GM19023 (cell line): Measurements from ENCODE around the gene DCBLD1.
"Not testable (repeated sequence)": the region's sequence is repeated elsewhere in the genome, so short reads cannot be mapped to it uniquely, and the experiment has no call there.

Source experiments
- ATAC-seq: cut with Tn5 transposase; IDR thresholded peaks from one replicate; pipeline ENCODE4 v1.9.1; 2021; ENCODE audit warnings: mild to moderate bottlenecking, moderate library complexity; ENCODE audit not compliant: unreplicated experiment

DCBLD1 gene

DNA sequence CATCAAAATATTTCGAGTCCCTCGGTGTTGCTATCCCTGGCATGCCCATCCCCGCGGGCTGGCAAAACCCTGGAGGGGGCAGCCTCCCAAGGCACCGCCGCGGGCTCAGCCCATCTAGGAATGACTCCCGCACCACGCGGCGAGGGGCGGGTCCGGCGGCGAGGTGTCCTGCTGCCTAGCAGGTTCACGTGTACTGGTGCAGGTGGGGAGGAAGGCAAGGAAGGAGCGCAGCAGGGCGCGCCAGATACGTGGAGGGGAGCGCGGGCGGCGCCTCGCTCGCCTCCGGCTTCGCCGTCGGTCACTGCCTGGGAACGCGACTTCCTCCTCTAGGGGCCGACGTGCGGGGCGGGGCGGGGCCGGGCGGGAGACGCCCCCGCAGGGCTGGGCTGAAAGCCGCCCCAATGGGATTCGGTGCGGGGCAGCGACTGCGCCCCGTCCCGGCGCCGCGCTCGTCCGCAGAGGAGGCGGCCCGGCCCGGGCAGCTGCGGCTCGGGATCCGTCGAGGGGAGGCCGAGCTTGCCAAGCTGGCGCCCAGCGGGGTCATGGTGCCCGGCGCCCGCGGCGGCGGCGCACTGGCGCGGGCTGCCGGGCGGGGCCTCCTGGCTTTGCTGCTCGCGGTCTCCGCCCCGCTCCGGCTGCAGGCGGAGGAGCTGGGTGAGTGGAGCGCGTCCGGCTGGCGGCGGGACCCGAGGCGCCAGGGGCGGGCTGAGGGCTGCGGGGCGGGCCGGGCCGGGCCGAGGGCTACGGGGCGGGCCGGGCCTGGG, at the start of gene DCBLD1:
TSS of gene DCBLD1 (plus strand) at position 435 of the 764 bp plus-strand sequence. CDS start at position 543, 108 bp downstream.
- ATAC-seq = peak; percentile 83

DNA sequence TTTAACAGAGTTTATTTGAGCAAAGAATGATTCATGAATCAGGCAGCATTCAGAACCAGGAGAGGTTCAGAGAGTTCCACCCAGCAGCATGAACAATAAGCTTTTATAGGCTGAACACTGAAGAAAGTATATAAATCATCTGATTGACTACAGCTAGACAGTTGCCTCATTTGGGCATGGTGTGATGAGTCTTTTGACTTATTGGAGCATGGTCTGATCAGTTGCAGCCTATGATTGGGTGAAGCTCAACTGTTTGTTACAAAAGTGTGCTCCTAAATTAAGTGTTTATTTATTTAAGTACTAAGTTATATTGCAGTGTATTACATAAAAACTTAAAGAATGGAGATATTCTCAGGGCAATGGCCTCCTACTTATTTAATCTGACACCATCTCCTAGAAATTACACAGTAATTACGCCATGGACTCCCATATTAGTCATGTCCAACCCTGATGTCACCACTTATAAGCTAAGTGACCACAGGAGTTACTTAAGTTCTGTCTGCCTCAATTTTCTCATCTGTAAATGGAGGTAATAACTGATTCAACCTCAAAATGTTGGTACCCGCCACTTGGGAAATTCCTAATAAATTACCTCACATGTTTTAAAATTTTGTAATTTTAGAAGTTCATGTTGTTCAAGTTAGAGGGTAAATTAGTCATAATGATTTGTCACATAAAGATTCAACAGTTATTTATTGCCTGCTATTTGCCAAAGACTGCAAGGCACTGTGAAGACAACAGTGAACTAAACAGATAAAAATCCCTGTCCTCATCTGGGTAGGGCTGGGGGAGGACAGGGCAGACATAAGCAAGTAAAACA, 41.6 kb upstream of the DCBLD1 start:
- ATAC-seq = no peak

DNA sequence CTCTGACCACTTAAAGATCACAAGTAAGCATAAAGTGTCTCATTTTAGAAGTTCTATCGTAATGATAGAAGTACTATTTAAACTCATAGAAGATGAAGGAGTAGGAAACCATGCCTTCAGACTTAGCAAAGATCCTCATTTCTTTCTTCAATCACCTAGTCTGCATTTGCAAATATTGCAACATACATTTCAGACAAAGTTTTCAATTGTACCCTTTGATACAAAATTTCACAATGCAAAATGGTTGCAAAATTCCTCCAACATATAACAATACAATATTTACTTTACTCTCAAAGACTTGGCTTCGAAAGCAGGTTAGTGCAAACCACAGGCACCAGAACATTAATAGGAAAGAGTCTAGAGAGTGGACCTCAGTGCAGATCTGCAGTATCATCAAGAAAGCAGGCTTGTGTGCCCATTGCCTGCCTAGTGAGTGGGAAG, 40.6 kb upstream of the DCBLD1 start:
- no peak for ATAC-seq

DNA sequence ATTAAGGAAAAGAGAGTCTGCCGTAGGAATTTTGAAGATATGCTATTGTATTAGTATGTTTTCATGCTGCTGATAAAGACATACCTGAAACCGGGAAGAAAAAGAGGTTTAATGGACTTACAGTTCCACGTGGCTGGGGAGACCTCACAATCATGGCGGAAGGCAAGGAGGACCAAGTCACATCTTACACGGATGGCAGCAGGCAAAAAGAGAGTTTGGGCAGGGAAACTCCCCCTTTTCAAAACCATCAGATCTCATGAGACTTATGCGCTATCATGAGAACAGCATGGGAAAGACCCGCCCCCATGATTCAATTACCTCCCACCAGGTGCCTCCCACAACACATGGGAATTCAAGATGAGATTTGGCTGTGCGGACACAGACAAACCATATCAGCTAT, 40.2 kb upstream of the DCBLD1 start:
- not testable (repeated sequence) for ATAC-seq

DNA sequence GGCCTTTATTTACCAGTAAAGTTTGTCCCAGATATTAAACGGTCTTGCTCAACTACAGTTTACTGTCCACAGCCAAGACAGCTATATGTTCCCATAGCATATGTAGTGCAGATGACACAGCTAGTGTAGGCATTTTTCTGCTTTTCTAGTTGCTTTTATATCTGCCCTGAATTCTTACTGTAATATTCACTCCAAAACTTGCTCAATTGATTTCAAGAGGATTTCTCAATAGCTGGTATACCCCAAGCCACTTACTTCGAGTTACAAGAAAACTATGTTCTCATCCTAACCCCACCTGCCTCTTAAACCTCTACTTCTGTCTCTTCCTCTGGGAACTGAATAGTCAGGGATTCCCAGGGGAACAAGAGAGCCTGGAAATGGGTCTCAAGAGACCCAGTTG, 37.9 kb upstream of the DCBLD1 start:
- no peak for ATAC-seq

DNA sequence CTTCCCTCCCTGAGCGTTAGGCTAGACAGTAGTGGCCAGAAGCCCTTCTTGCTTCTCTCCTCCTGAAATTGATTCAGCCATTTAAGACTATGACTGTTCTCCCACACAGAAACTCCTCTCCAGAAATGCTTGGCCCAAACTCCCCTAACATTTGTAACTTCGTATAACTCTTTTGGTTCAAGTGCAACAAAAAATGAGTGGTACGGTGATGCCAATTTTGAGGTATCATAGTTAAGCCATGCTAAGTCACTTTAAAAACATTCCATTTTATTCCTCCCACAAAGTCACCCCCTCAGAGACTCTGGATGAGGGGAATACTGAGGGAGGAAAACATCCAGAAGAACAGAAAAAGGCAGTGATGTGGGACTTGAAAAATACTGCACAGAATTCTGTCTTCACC, 35.6 kb upstream of the DCBLD1 start:
- ATAC-seq = no peak

DNA sequence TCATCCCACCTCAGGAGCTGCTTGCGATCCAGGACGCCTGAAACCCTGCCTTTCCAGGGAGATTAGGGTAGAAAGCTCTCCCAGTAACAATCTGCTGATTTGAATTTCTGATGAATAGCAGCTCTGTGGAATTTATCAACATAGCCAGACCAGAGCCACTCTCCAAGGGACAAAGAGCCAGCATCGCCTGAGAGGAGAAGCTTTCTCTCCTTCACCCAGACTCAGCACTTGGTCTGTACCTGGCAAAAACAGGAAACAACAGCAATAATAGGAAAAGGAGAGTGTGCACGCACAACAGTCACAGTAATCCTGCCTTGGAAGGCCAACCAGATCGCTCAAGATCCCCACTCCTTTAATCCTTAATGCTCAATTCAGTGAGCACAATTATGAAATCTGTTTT, 34.5 kb upstream of the DCBLD1 start:
- ATAC-seq = no peak

DNA sequence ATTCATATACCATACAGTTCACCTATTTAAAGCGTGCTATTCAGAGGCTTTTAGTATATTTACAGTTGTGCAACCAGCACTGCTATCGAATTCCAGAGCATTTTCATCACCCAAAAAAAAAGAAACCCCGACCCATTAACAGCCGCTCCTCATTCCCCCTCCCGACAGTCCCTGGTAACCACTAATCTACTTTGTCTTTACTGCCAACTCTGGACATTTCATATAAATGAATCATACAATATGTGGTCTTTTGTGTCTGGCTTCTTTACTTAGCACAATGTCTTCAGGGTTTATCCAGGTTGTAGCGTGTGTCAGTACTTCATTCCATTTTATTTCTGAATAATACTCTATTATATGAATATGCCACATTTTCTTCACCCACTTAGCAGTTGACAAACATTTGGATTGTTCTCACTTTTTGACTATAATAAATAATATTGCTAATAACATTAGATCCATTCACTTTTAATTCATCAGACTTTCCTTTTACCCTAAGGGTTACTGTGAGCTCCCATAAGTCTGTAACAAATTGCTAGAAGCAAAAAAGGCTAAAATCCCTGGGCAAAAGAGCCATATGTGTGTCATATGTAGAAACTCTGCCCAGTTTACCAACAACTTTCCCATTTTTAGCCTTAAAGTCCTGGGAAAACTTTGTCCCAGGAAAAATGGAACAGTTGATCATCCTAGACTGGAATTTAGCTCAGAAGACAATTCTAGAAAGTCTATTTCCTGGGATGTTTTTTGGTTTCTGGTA, 33.6 kb upstream of the DCBLD1 start:
- no peak for ATAC-seq

DNA sequence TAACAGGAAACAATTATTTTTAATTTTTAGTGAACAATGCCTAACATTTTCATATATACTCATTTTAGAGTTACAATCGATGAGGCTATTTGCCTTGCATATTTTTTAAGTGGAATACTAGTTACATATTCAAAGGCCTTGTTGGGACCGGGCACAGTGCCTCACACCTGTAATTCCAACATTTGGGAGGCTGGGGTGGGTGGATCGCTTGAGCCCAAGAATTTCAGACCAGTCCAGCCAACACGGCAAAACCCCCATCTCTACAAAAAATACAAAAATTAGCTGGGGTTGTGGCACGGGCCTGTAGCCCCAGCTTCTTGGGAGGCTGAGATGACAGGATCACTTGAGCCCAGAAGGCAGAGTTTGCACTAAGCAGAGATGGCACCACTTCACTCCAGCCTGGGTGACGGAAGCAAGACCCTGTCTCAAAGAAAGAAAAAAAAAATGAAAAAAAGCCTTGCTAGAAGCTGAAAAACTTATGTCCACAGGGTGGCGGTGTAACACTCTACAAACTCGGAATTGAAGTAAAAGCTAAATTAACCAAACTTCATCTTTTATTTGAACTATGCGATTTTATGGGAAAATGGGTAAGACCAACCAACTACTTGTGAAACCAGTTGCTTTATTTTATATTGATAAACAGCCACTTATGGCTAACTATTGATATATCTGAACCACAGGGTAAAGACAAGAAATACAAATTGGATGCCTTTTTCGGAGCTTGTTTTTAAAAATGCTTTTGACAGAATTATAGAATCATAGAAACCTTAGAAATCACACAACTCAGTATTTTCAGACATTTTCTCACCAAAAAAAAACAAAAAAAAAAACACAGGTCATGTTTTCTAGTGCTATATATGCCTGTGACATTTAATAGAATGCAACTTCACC, 32.7 kb upstream of the DCBLD1 start:
- no peak for ATAC-seq

DNA sequence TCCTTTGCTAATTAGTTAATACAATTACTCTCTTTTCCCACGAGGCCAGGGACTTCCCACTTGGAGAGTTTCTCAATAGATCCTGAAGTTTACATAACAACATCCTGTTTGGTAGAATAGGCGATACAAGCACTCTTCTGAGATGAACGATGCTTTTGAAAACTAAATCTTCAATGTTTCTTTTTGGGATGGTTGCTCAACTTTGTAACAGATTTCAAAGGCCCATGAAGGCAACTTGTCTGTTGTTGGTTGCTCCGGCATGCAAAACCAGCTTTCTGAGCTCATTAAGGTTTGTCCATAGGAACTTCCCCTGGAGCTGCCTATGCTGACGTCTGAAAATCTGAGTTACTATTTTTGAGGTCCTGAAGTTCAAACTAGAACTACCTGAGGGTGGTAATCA, 30.8 kb upstream of the DCBLD1 start:
- no peak for ATAC-seq

DNA sequence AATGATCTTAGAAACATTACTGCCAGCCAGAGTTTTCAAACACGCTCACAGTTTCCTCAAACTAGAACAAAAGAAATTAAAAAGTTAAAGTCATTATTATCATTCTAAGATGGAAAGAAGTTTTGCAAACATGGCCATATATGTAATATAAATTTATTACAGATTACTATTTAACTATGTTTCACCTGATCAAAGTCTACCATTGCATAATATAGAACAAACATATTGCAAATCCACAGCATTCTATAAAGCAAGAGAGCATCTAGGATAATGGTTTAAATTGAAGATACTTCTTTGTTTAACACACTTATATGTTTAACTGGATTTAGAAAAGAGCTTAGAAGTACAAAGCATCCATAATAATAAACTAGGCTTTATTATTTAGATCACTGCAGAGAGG, 26.2 kb upstream of the DCBLD1 start:
- no peak for ATAC-seq

DNA sequence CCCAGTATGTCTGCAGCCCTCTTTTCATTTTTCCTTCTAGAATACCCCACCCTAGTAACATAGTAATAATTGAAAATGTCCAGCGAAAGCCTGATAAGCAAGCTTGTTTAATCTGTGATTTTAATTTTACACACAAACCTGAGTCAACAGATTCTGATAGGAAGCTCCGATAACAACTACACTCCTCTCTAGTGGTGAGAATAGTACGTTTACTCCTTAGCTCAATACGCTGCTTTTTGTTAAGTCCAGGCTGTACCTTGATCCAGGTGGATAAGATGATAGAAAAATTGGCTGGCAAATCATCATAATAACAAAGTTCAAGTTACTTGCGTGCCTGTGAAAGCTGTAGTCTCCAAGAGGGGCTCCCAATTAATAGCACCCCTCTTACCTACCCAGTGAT, 25.5 kb upstream of the DCBLD1 start:
- ATAC-seq = no peak

DNA sequence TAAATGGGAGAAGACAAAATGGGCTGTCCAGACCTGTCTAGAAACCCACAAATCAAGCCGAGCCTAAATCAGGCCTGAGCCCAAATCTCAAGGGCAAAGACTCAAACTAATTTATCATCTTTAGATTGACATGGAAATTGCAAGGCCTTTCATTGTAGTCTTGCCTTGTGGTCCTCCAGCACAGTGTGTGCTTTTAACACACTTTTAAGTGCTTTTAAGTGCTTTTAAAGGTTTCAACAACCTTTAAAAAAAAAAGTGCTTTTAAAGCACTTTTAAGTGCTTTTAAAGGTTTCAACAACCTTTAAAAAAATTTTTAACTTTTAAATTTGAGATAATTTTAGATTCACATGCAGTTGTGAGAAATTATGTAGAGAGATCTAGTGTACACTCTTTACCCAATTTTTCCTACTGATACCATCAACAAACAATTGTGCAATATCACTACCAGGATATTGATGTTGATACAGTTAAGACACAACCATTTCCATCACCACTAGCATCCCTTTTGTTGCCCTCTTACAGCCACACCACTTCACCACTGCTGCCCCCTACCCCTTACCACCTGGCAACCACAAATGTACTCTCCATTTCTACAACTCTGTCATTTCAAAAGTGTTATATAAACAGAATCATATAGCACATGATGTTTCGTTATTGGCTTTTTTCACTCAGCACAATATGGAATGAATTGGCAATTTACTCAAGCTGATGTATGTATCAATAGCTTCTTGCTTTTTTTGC, 23.1 kb upstream of the DCBLD1 start:
- no peak for ATAC-seq

DNA sequence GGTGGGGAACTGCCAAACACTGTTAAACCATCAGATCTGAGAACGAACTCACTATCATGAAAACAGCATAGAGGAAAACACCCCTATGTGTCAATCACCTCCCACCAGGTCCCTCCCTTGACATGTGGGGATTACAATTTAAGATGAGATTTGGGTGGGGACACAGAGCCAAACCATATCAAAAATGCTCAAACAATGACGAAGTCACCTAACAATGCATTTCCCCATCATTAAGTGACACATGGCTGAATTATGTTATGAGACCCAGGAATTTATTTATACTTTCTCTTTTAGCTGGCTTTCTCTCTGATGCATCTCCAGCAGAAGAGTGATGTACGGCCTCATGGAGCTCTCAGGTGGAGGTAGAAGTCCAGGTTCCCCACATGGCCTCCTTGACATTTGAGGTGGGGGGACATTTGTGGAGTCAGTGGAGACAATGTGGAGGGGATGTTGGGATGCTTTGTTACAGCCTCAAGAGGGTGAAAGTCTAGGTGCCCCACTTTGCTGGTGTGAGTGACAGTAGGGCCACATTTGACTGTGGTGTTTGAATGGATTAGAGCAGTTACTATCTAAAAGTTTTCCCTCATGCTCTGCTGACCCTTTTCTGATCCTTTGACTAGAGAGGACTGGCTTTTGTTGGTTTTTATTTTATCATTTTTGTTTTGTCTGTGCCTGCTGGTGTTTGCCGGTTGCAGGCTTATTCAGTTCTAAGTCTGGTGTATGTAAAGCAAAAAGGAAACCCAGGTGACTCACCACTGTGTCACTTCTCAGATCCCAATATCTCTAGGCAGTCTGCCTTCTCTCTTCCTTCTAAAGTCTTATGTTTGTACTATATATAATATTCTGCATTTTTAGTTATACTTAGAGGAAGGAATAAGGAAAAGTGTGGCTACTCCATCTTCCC, 18.5 kb upstream of the DCBLD1 start:
- peak; percentile 77 for ATAC-seq

DNA sequence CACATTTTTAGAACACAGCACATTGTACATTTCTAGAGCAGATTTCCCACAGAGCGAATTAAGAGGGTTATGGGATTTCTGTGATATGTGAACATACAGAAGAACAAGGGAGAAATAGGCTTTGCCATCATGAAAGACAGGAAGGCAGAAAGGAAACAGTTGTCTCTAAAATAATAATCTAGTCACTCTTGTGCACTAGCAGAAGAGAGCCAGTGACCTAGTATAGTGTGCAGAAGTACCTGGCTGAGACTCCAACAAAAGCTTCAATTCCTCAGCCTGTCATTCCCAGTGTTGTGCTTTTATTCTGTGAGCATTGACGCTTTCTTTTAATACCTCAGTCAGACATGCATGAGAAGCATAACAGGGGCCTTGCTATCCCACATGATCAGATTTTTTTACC, 17.8 kb upstream of the DCBLD1 start:
- peak; percentile 10 for ATAC-seq

DNA sequence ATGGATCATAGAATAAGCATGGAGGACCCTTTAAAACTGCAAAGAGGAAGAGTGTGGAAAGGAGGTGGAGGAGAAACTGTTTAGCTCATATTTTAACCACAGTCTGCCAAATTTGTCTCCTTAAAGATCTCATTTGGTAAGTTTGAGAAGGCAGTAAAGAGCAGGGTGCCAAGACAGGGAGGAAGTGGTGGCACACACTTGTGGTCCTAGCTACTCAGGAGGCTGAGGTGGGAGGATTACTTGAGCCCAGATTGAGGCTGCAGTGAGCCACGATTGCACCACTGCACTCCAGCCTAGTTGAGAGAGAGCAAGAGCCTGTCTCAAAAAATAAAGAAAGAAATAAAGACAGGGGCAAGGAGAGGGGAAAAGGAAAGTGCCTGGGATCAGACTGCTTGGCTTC, 16.8 kb upstream of the DCBLD1 start:
- ATAC-seq = no peak

DNA sequence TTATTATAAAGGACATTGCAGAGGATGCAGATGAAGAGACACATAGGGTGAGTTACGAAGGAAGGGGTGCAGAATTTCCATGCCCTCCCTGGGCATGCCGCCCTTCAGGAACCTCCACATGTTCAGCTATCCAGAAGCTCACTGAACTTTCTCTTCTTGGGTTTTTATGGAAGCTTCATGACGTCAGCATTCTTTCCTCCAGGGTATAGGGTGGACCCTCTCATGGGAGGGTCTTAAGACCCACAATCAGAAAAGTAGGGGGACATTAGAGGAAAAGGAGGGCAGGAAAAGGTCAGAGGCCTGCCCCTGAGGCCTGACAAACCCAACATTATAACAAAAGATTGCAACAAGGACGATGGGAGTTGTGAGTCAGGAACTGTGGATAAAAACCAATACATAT, 14.6 kb upstream of the DCBLD1 start:
- ATAC-seq = no peak

DNA sequence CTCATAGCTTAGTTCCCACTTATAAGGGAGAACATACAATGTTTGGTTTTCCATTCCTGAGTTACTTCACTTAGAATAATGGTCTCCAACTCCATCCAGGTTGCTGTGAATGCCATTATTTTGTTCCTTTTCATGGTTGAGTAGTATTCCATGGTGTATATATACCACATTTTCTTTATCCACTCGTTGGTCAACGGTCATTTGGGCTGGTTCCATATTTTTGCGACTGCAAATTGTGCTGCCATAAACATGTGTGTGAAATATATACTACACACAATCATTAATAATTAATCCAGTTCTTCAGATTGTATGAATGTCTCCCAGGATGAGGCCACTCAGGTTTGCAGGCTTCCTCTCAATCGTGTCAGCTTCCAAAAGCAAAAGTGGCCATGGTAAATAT, 13.9 kb upstream of the DCBLD1 start:
- not testable (repeated sequence) for ATAC-seq

DNA sequence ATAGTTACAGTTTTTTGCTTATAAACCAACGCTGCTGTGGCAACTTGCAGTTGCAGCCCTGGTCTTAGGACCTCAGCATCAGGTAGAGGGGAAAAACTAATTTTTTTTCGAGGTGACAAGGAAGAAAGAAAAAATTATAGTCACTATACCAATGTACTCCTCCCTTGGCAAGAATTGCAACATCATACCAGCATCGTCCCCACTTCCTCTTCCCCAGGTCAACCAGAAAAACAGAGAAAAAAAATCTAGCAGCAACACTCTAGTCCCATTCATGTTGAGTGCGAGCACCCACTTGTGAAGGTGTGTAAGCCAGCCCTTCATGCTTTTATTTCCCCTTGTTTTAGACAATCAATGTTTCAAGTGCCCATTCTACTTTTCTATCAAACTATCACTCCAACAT, 13.1 kb upstream of the DCBLD1 start:
- ATAC-seq = no peak
